Measurements from ENCODE around the gene GNLY. TPM values are rescaled to one million over a fixed set of nuclear protein-coding genes. Genes with fewer than 3 reads are reported as not detected.

GNLY gene
- total RNA-seq, 1 experiment from 2014 or later = not detected

DNA sequence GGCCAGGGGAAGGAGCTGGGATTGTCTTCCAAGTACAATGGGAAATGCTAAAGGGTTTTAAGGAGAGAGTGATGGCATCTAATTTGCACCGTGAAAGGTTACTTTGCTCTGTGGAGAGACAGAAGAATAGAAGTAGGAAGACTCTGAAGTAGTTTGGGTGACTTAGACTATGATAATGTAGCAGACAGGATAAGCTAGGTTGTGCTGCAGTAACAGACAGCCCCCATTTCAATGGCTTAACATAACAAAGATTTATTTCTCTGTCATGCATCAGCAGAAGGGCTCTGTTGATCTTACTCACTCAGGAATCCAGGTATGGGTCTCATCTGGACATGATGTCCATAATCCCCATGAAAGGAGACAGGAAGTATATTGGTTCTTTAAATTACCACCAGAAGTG, 26.4 kb downstream of the GNLY start:
- Histone ChIP-seq H3K36me3 (ENCODE audit: control insufficient read depth, insufficient read depth, low read length) (no peaks in the 10 kb centered on the region), H3K4me1 (no peaks in the 10 kb centered on the region), H3K9me3 (no peaks in the 10 kb centered on the region; the same call in 1 of the 2 replicates), H3K27me3 (replicated peaks; ENCODE audit: control insufficient read depth, insufficient read depth, low read length) (no peaks in the 10 kb centered on the region), H3K4me3 (ENCODE audit: low read depth, low read length) (no peak overlapping the region)
- no TSS peak for BruUV-seq (replicated peaks)
- H3K4me3 Mint-ChIP-seq (ENCODE audit: unreplicated experiment) = no peak overlapping the region
- CTCF ChIA-PET = no interaction called here
- no peak for DNase-seq
- intact Hi-C loops (cut with micrococcal nuclease; ENCODE audit: unreplicated experiment) = no loop called here
- H3K4me1 Mint-ChIP-seq (ENCODE audit: low read depth, unreplicated experiment) = no peaks in the 10 kb centered on the region
- POLR2A ChIA-PET = no interaction called here
- no peaks in the 10 kb centered on the region for H3K36me3 Mint-ChIP-seq (ENCODE audit: insufficient read depth, unreplicated experiment)
- H3K9me3 Mint-ChIP-seq (ENCODE audit: unreplicated experiment) = no peaks in the 10 kb centered on the region
- TF ChIP-seq, protein P1, sequence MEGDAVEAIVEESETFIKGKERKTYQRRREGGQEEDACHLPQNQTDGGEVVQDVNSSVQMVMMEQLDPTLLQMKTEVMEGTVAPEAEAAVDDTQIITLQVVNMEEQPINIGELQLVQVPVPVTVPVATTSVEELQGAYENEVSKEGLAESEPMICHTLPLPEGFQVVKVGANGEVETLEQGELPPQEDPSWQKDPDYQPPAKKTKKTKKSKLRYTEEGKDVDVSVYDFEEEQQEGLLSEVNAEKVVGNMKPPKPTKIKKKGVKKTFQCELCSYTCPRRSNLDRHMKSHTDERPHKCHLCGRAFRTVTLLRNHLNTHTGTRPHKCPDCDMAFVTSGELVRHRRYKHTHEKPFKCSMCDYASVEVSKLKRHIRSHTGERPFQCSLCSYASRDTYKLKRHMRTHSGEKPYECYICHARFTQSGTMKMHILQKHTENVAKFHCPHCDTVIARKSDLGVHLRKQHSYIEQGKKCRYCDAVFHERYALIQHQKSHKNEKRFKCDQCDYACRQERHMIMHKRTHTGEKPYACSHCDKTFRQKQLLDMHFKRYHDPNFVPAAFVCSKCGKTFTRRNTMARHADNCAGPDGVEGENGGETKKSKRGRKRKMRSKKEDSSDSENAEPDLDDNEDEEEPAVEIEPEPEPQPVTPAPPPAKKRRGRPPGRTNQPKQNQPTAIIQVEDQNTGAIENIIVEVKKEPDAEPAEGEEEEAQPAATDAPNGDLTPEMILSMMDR (IDR thresholded peaks at IDR 0.05; ENCODE audit: insufficient read depth in 1 of 2, low read depth in 1 of 2, low read length in 1 of 2, severe bottlenecking in 1 of 2, unreplicated experiment in 1 of 2) = no peak
- no peaks in the 10 kb centered on the region for H3K27me3 Mint-ChIP-seq (ENCODE audit: insufficient read depth, unreplicated experiment)
- H3K27ac Mint-ChIP-seq (ENCODE audit: unreplicated experiment) = no peak overlapping the region

DNA sequence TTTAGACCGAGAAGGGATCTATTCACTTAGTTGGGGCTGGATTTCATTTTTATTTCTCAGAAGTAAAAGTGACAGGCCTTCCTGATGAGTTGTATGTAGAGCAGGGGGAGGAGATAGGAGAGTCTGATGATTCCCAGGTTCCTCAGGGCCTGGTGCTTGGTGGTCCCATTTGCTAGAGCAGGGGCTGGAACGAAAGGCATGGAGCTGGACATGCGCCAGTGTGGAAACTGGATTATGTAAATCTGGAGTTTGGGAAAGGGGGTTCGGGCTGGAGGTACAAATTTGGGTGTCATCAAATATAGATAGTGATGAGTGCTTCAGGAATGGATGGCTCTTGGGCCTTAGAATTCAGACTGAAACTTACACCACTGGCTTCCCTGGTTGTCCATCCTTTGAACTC, 27.5 kb downstream of the GNLY start:
- ChIA-PET POLR2A (interaction anchor here (0.7 kb wide), 1 partner anchor 45 kb away, joined by 3 read pairs; no protein-coding TSS in a partner anchor), CTCF (no interaction called here)
- Histone ChIP-seq H3K9me3 (no peaks in the 10 kb centered on the region; the same call in 1 of the 2 replicates), H3K4me1 (no peaks in the 10 kb centered on the region), H3K36me3 (ENCODE audit: control insufficient read depth, insufficient read depth, low read length) (no peaks in the 10 kb centered on the region), H3K27me3 (replicated peaks; ENCODE audit: control insufficient read depth, insufficient read depth, low read length) (no peaks in the 10 kb centered on the region), H3K4me3 (ENCODE audit: low read depth, low read length) (no peak overlapping the region)
- Mint-ChIP-seq H3K9me3 (ENCODE audit: unreplicated experiment) (no peaks in the 10 kb centered on the region), H3K36me3 (ENCODE audit: insufficient read depth, unreplicated experiment) (no peaks in the 10 kb centered on the region), H3K27me3 (ENCODE audit: insufficient read depth, unreplicated experiment) (no peaks in the 10 kb centered on the region), H3K4me3 (ENCODE audit: unreplicated experiment) (no peak overlapping the region), H3K27ac (ENCODE audit: unreplicated experiment) (no peak overlapping the region), H3K4me1 (ENCODE audit: low read depth, unreplicated experiment) (no peaks in the 10 kb centered on the region)
- intact Hi-C loops (cut with micrococcal nuclease; ENCODE audit: unreplicated experiment) = no loop called here
- BruUV-seq (replicated peaks) = no TSS peak
- TF ChIP-seq, protein P1 (IDR thresholded peaks at IDR 0.05; ENCODE audit: insufficient read depth in 1 of 2, low read depth in 1 of 2, low read length in 1 of 2, severe bottlenecking in 1 of 2, unreplicated experiment in 1 of 2) = no peak
- no peak for DNase-seq

DNA sequence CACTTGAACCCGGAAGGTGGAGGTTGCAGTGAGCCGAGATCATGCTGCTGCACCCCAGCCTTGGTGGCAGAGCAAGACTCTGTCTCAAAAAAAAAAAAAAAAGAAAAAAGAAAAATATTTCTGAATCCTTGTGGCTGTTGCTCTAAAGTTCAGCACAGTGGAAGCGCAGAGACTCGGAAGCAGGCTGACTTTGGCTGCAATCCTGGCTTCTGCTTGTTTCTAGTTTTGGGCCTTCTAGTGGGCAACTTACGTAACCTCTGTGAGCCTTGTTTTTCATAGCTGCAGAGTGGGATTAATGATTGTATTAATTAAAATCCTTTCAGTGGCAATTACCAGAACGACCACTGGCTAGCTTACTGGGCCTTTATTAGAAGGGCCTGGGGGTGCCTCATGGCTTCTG, 28.4 kb downstream of the GNLY start:
- Mint-ChIP-seq H3K36me3 (ENCODE audit: insufficient read depth, unreplicated experiment) (no peaks in the 10 kb centered on the region), H3K9me3 (ENCODE audit: unreplicated experiment) (no peaks in the 10 kb centered on the region), H3K27ac (ENCODE audit: unreplicated experiment) (no peak overlapping the region), H3K4me1 (ENCODE audit: low read depth, unreplicated experiment) (no peaks in the 10 kb centered on the region), H3K4me3 (ENCODE audit: unreplicated experiment) (no peak overlapping the region), H3K27me3 (ENCODE audit: insufficient read depth, unreplicated experiment) (no peaks in the 10 kb centered on the region)
- Histone ChIP-seq H3K36me3 (ENCODE audit: control insufficient read depth, insufficient read depth, low read length) (no peaks in the 10 kb centered on the region), H3K4me1 (no peaks in the 10 kb centered on the region), H3K4me3 (ENCODE audit: low read depth, low read length) (no peak overlapping the region), H3K27me3 (replicated peaks; ENCODE audit: control insufficient read depth, insufficient read depth, low read length) (no peaks in the 10 kb centered on the region), H3K9me3 (no peaks in the 10 kb centered on the region; the same call in 1 of the 2 replicates)
- no peak for DNase-seq
- no TSS peak for BruUV-seq (replicated peaks)
- ChIA-PET CTCF (interaction anchor here (1.6 kb wide), 1 partner anchor 85 kb away, joined by 8 read pairs; no protein-coding TSS in a partner anchor), POLR2A (no interaction called here)
- intact Hi-C loops (cut with micrococcal nuclease; ENCODE audit: unreplicated experiment) = no loop called here
- TF ChIP-seq, protein P1 (IDR thresholded peaks at IDR 0.05; ENCODE audit: insufficient read depth in 1 of 2, low read depth in 1 of 2, low read length in 1 of 2, severe bottlenecking in 1 of 2, unreplicated experiment in 1 of 2) = no peak
